Mucosa of rectum (tissue), 2 donors: Measurements from ENCODE around the gene FKBP1A.

ENCODE experiments used
- H3K27ac ChIP-seq, 2 donors: one replicate each; pipeline ENCODE4 v1.7.0; 2013; ENCODE audit warnings: inconsistent platforms in 2 of 2, low read depth in 2 of 2, low read length in 2 of 2
- H3K27me3 ChIP-seq, 2 donors: one replicate each; pipeline ENCODE4 v1.7.0; 2013; ENCODE audit warnings: low read length in 2 of 2; ENCODE audit not compliant: control insufficient read depth in 2 of 2, insufficient read depth in 2 of 2
- H3K36me3 ChIP-seq, 2 donors: one replicate each; pipeline ENCODE4 v1.7.0; 2013; ENCODE audit warnings: low read length in 2 of 2; ENCODE audit not compliant: control insufficient read depth in 2 of 2, insufficient read depth in 2 of 2
- H3K4me1 ChIP-seq, 2 donors: one replicate each; pipeline ENCODE4 v1.7.0; 2013; ENCODE audit warnings: low read length in 2 of 2, mild to moderate bottlenecking in 1 of 2; ENCODE audit not compliant: control insufficient read depth in 2 of 2, insufficient read depth in 2 of 2
- H3K4me3 ChIP-seq, 2 donors: one replicate each; pipeline ENCODE4 v1.7.0; 2013; ENCODE audit warnings: low read length in 2 of 2
- H3K9ac ChIP-seq, 2 donors: one replicate each; pipeline ENCODE4 v1.7.0; 2013; ENCODE audit warnings: low read length in 2 of 2, low read depth in 1 of 2, mild to moderate bottlenecking in 1 of 2
- H3K9me3 ChIP-seq, 2 donors: one replicate each; pipeline ENCODE4 v1.7.0; 2013; ENCODE audit warnings: low read length in 2 of 2; ENCODE audit not compliant: control insufficient read depth in 2 of 2
- donor health status: healthy.
- donor health status: Normal muscosa, but diverticular disease.

FKBP1A gene

GRCh38 chr20:1430004-1430451 lies 37.2 kb upstream of the FKBP1A start:
- Histone ChIP-seq H3K9me3 (no peaks in the 10 kb centered on the region), H3K4me3 (peak overlapping the region in 1 of 2 donors; percentile 3), H3K9ac (peak overlapping the region in 1 of 2 donors; percentile 53)

GRCh38 chr20:1429143-1429728 lies 36.4 kb upstream of the FKBP1A start:
- Histone ChIP-seq H3K9me3 (no peaks in the 10 kb centered on the region), H3K27ac (peak overlapping the region; percentile 79 to 88), H3K9ac (no peak overlapping the region), H3K36me3 (no peaks in the 10 kb centered on the region), H3K4me1 (peaks cover 0 to 25% of the 10 kb centered on the region in 2 donors), H3K27me3 (no peaks in the 10 kb centered on the region), H3K4me3 (no peak overlapping the region)

More at GRCh38 chr20:1430004-1430451, 37.2 kb upstream of the FKBP1A start:
- peaks cover 4 to 25% of the 10 kb centered on the region in 2 donors for H3K4me1 ChIP-seq
- H3K27ac ChIP-seq, result peak overlapping the region; percentile 79 to 88
- H3K36me3 ChIP-seq, result no peaks in the 10 kb centered on the region
- H3K27me3 ChIP-seq, result no peaks in the 10 kb centered on the region

- no peaks in the 10 kb centered on the region for H3K36me3 ChIP-seq
- H3K27ac ChIP-seq, result peak overlapping the region; percentile 35 to 54
- H3K4me3 ChIP-seq, result no peak overlapping the region
- peaks cover 0 to 21% of the 10 kb centered on the region in 2 donors for H3K4me1 ChIP-seq
- no peaks in the 10 kb centered on the region for H3K9me3 ChIP-seq
- H3K27me3 ChIP-seq, result no peaks in the 10 kb centered on the region
- H3K9ac ChIP-seq, result no peak overlapping the region
Observed at GRCh38 chr20:1427457-1428054, 34.7 kb upstream of the FKBP1A start.

GRCh38 chr20:1426231-1426849 lies 33.5 kb upstream of the FKBP1A start:
- Histone ChIP-seq H3K4me1 (peaks cover 0 to 21% of the 10 kb centered on the region in 2 donors), H3K9me3 (no peaks in the 10 kb centered on the region), H3K27me3 (no peaks in the 10 kb centered on the region), H3K9ac (no peak overlapping the region), H3K4me3 (no peak overlapping the region), H3K27ac (no peak overlapping the region), H3K36me3 (no peaks in the 10 kb centered on the region)

- peaks cover 0 to 5% of the 10 kb centered on the region in 2 donors for H3K9me3 ChIP-seq
- H3K4me1 ChIP-seq, result peaks cover 0 to 14% of the 10 kb centered on the region in 2 donors
Observed at GRCh38 chr20:1424336-1424735, 31.5 kb upstream of the FKBP1A start.

GRCh38 chr20:1423625-1424106 lies 30.8 kb upstream of the FKBP1A start:
- H3K27me3 ChIP-seq, result peaks cover 0 to 4% of the 10 kb centered on the region in 2 donors
- no peak overlapping the region for H3K4me3 ChIP-seq
- H3K36me3 ChIP-seq, result no peaks in the 10 kb centered on the region
- H3K9ac ChIP-seq, result no peak overlapping the region
- peaks cover 0 to 11% of the 10 kb centered on the region in 2 donors for H3K4me1 ChIP-seq
- peaks cover 0 to 5% of the 10 kb centered on the region in 2 donors for H3K9me3 ChIP-seq
- no peak overlapping the region for H3K27ac ChIP-seq

More at GRCh38 chr20:1424336-1424735, 31.5 kb upstream of the FKBP1A start:
- no peak overlapping the region for H3K4me3 ChIP-seq
- no peaks in the 10 kb centered on the region for H3K36me3 ChIP-seq
- H3K27me3 ChIP-seq, result peaks cover 0 to 4% of the 10 kb centered on the region in 2 donors
- no peak overlapping the region for H3K27ac ChIP-seq
- no peak overlapping the region for H3K9ac ChIP-seq

- Histone ChIP-seq H3K4me3 (no peak overlapping the region), H3K9me3 (peaks cover 0 to 5% of the 10 kb centered on the region in 2 donors), H3K9ac (no peak overlapping the region), H3K36me3 (no peaks in the 10 kb centered on the region), H3K4me1 (peaks cover 0 to 9% of the 10 kb centered on the region in 2 donors), H3K27ac (no peak overlapping the region), H3K27me3 (peaks cover 0 to 4% of the 10 kb centered on the region in 2 donors)
Observed at GRCh38 chr20:1423206-1423605, 30.4 kb upstream of the FKBP1A start.

- Histone ChIP-seq H3K27me3 (peaks cover 0 to 4% of the 10 kb centered on the region in 2 donors), H3K4me1 (peaks cover 0 to 5% of the 10 kb centered on the region in 2 donors), H3K9me3 (peaks cover 0 to 5% of the 10 kb centered on the region in 2 donors), H3K9ac (no peak overlapping the region), H3K36me3 (no peaks in the 10 kb centered on the region), H3K27ac (no peak overlapping the region), H3K4me3 (no peak overlapping the region)
Observed at GRCh38 chr20:1422753-1423152, 29.9 kb upstream of the FKBP1A start.

GRCh38 chr20:1420066-1420465 lies 27.2 kb upstream of the FKBP1A start:
- H3K4me3 ChIP-seq, result no peak overlapping the region
- H3K9ac ChIP-seq, result no peak overlapping the region
- peaks cover 0 to 7% of the 10 kb centered on the region in 2 donors for H3K9me3 ChIP-seq
- no peaks in the 10 kb centered on the region for H3K36me3 ChIP-seq
- peaks cover 4 to 13% of the 10 kb centered on the region in 2 donors for H3K4me1 ChIP-seq
- H3K27me3 ChIP-seq, result peaks cover 0 to 4% of the 10 kb centered on the region in 2 donors
- H3K27ac ChIP-seq, result no peak overlapping the region

GRCh38 chr20:1418350-1418749 lies 25.5 kb upstream of the FKBP1A start:
- H3K4me3 ChIP-seq, result no peak overlapping the region
- peaks cover 4 to 13% of the 10 kb centered on the region in 2 donors for H3K4me1 ChIP-seq
- peaks cover 0 to 4% of the 10 kb centered on the region in 2 donors for H3K27me3 ChIP-seq
- no peaks in the 10 kb centered on the region for H3K36me3 ChIP-seq
- peaks cover 0 to 7% of the 10 kb centered on the region in 2 donors for H3K9me3 ChIP-seq
- no peak overlapping the region for H3K27ac ChIP-seq
- no peak overlapping the region for H3K9ac ChIP-seq
